CD14-positive monocyte (primary cell): Measurements from ENCODE around the gene LTBP1. TPM values are rescaled to one million over a fixed set of nuclear protein-coding genes. Genes with fewer than 3 reads are reported as not detected.

Source experiments
- DNase-seq, 3 donors: peaks; one replicate each; pipeline ENCODE4 v3.0.0-alpha.2; 2011 to 2022
- H2AFZ ChIP-seq: 2 replicates; pipeline ENCODE4 v1.6.0; 2012; ENCODE audit warnings: mild to moderate bottlenecking, low read depth, low read length, inconsistent platforms; ENCODE audit not compliant: insufficient read depth, poor library complexity, severe bottlenecking
- H3K27ac ChIP-seq, 2 donors: 1 replicate in 1 of 2; 2 replicates in 1 of 2; pipeline ENCODE4 v1.5.1; 2012 to 2013; ENCODE audit warnings: low read length in 2 of 2, control low read depth in 1 of 2, inconsistent platforms in 1 of 2, low read depth in 1 of 2, mild to moderate bottlenecking in 1 of 2
- H3K27me3 ChIP-seq, 2 donors: one replicate each; pipeline versions ENCODE4 v1.6.0 to v1.6.1; 2011 to 2013; ENCODE audit warnings: low read length in 2 of 2; ENCODE audit not compliant: control insufficient read depth in 2 of 2, insufficient read depth in 2 of 2
- H3K36me3 ChIP-seq, 2 donors: replicated peaks in 1 of 2; 1 replicate in 1 of 2; 2 replicates in 1 of 2; pipeline versions ENCODE4 v1.5.1 to v1.6.1; 2012 to 2013; ENCODE audit warnings: low read length in 2 of 2, control low read depth in 1 of 2, inconsistent platforms in 1 of 2, mild to moderate bottlenecking in 1 of 2; ENCODE audit not compliant: insufficient read depth in 2 of 2, control insufficient read depth in 1 of 2
- H3K4me1 ChIP-seq, 2 donors: 1 replicate in 1 of 2; 2 replicates in 1 of 2; pipeline versions ENCODE4 v1.5.1 to v1.6.1; 2012 to 2013; ENCODE audit warnings: low read length in 2 of 2, control low read depth in 1 of 2, inconsistent platforms in 1 of 2, mild to moderate bottlenecking in 1 of 2, moderate library complexity in 1 of 2; ENCODE audit not compliant: insufficient read depth in 2 of 2, control insufficient read depth in 1 of 2
- H3K4me2 ChIP-seq: replicated peaks from 2 replicates; pipeline ENCODE3; 2012; ENCODE audit warnings: low read length, moderate library complexity, mild to moderate bottlenecking; ENCODE audit not compliant: poor library complexity, severe bottlenecking; ENCODE audit errors: extremely low read depth
- H3K4me3 ChIP-seq, 3 experiments: fragments of 200-600 bp in 1 of 3; sonication (generic) in 1 of 3; replicated peaks in 1 of 3; 1 replicate in 2 of 3; 2 replicates in 1 of 3; pipeline ENCODE4 v1.5.1; 2011 to 2013; ENCODE audit warnings: low read length in 3 of 3, mild to moderate bottlenecking in 3 of 3, control low read depth in 2 of 3, low read depth in 2 of 3, inconsistent platforms in 1 of 3, moderate library complexity in 1 of 3
- H3K79me2 ChIP-seq: 2 replicates; pipeline ENCODE4 v1.6.0; 2012; ENCODE audit warnings: mild to moderate bottlenecking, control low read depth, inconsistent platforms, low read length, moderate library complexity; ENCODE audit not compliant: insufficient read depth
- H3K9ac ChIP-seq: 2 replicates; pipeline ENCODE4 v1.6.0; 2017; ENCODE audit warnings: low read length, mild to moderate bottlenecking; ENCODE audit not compliant: insufficient read depth, poor library complexity, severe bottlenecking
- H3K9me3 ChIP-seq, 2 donors: replicated peaks in 1 of 2; 1 replicate in 1 of 2; 2 replicates in 1 of 2; pipeline versions ENCODE4 v1.5.1 to v1.6.1; 2012 to 2013; ENCODE audit warnings: low read length in 2 of 2, control low read depth in 1 of 2; ENCODE audit not compliant: control insufficient read depth in 1 of 2, insufficient read depth in 1 of 2
- H4K20me1 ChIP-seq: 2 replicates; pipeline ENCODE4 v1.6.0; 2012; ENCODE audit warnings: mild to moderate bottlenecking, low read length, control low read depth, moderate library complexity; ENCODE audit not compliant: insufficient read depth
- H3K27ac Mint-ChIP-seq, 7 donors: one replicate each; pipeline ENCODE4 v1.8.0; 2020; ENCODE audit warnings: mild to moderate bottlenecking in 7 of 7, mixed read lengths in 7 of 7, moderate library complexity in 6 of 7, inconsistent platforms in 2 of 7
- H3K27me3 Mint-ChIP-seq, 3 donors: one replicate each; pipeline ENCODE4 v1.8.0; 2021 to 2022; ENCODE audit warnings: low read depth in 3 of 3, mild to moderate bottlenecking in 3 of 3, mixed read lengths in 3 of 3, moderate library complexity in 3 of 3, inconsistent platforms in 1 of 3
- H3K36me3 Mint-ChIP-seq, 2 donors: one replicate each; pipeline ENCODE4 v1.8.0; 2020; ENCODE audit warnings: mixed read lengths in 2 of 2, inconsistent platforms in 1 of 2, mild to moderate bottlenecking in 1 of 2
- H3K4me1 Mint-ChIP-seq: one replicate; pipeline ENCODE4 v1.8.0; 2020; ENCODE audit warnings: mild to moderate bottlenecking, mixed read lengths
- H3K4me3 Mint-ChIP-seq, 2 donors: one replicate each; pipeline ENCODE4 v1.8.0; 2020; ENCODE audit warnings: mild to moderate bottlenecking in 2 of 2, mixed read lengths in 2 of 2, moderate library complexity in 1 of 2
- H3K9me3 Mint-ChIP-seq, 7 donors: one replicate each; pipeline ENCODE4 v1.8.0; 2020 to 2022; ENCODE audit warnings: mixed read lengths in 7 of 7, mild to moderate bottlenecking in 6 of 7, moderate library complexity in 6 of 7, inconsistent platforms in 2 of 7
- CTCF ChIP-seq: fragments of 200-600 bp; IDR thresholded peaks from one replicate; pipeline ENCODE4 v1.8.0; 2022; ENCODE audit warnings: antibody characterized with exemption, mild to moderate bottlenecking
- WGBS: methylation state at CpG from one replicate; pipeline ENCODE4 v1.1.5; 2013; ENCODE audit warnings: missing lambda C conversion rate; ENCODE audit not compliant: insufficient coverage; 5-methylcytosine and 5-hydroxymethylcytosine counted together
- intact Hi-C, 2 donors: fragments of 100-400 bp; cut with micrococcal nuclease; formaldehyde crosslinking; loops; one replicate each; pipeline versions ENCODE4 v1.15.0 to v1.15.1; 2023
- polyA plus RNA-seq, 3 donors: library from polyadenylated mRNA; depleted of rRNA in 1 of 3; unstranded in 2 of 3; stranded (reverse) in 1 of 3; fragments of 300-500 nt in 2 of 3; fragments of >200 nt in 1 of 3; fragmentation: Illumina TruSeq in 2 of 3; gene quantifications; 1 replicate in 2 of 3; 2 replicates in 1 of 3; pipeline ENCODE4 v1.2.3, GENCODE V29; 2012 to 2021

LTBP1 gene
- polyA plus RNA-seq, 3 donors, result 0.18 to 0.24 TPM; not detected in 1

GRCh38 chr2:33214857-33215256 is 268.1 kb downstream of the LTBP1 start:
- Histone ChIP-seq H3K27ac (no peak overlapping the region), H3K27me3 (no peaks in the 10 kb centered on the region), H3K4me1 (peaks cover 0 to 2% of the 10 kb centered on the region in 2 donors), H4K20me1 (no peaks in the 10 kb centered on the region), H3K9ac (no peak overlapping the region), H3K9me3 (no peaks in the 10 kb centered on the region), H3K36me3 (no peaks in the 10 kb centered on the region), H3K79me2 (no peaks in the 10 kb centered on the region), H3K4me3 (no peak overlapping the region), H3K4me2 (no peak overlapping the region), H2AFZ (no peak overlapping the region)
- Mint-ChIP-seq H3K27me3 (peaks cover 0 to 4% (median 1%) of the 10 kb centered on the region in 3 donors), H3K4me1 (peaks cover 11% of the 10 kb centered on the region), H3K4me3 (no peak overlapping the region), H3K36me3 (no peaks in the 10 kb centered on the region), H3K9me3 (no peaks in the 10 kb centered on the region), H3K27ac (no peak overlapping the region)
- WGBS, result no CpG with 5 or more reads among the region's 6 CpGs
- no peak for TF ChIP-seq CTCF
- intact Hi-C loops, result no loop called here
- no peak for DNase-seq

- H3K4me3 Mint-ChIP-seq, result no peak overlapping the region
- TF ChIP-seq CTCF, result no peak
- H3K27me3 ChIP-seq, result no peaks in the 10 kb centered on the region
- H3K27me3 Mint-ChIP-seq, result peaks cover 0 to 4% (median 1%) of the 10 kb centered on the region in 3 donors
- H3K79me2 ChIP-seq, result no peaks in the 10 kb centered on the region
- H2AFZ ChIP-seq, result no peak overlapping the region
- H3K27ac Mint-ChIP-seq, result no peak overlapping the region
- no peak overlapping the region for H3K4me3 ChIP-seq
- H3K4me1 ChIP-seq, result peaks cover 0 to 2% of the 10 kb centered on the region in 2 donors
- no peaks in the 10 kb centered on the region for H3K36me3 Mint-ChIP-seq
- no peak overlapping the region for H3K4me2 ChIP-seq
- no peak for DNase-seq
- no peaks in the 10 kb centered on the region for H3K9me3 ChIP-seq
- intact Hi-C loops, result no loop called here
- H3K36me3 ChIP-seq, result no peaks in the 10 kb centered on the region
- H3K27ac ChIP-seq, result no peak overlapping the region
- peaks cover 12% of the 10 kb centered on the region for H3K4me1 Mint-ChIP-seq
- 88% methylated on average over 1 of the region's 3 CpGs for WGBS
- no peaks in the 10 kb centered on the region for H4K20me1 ChIP-seq
- no peak overlapping the region for H3K9ac ChIP-seq
- H3K9me3 Mint-ChIP-seq, result no peaks in the 10 kb centered on the region
Observed at GRCh38 chr2:33215299-33215698, 268.5 kb downstream of the LTBP1 start.
